Measurements from ENCODE around the gene CD302.
"Not testable (repeated sequence)": the region's sequence is repeated elsewhere in the genome, so short reads cannot be mapped to it uniquely, and the experiment has no call there.

The CD302 gene

GRCh38 chr2:159748089-159748488 is 49.9 kb downstream of the CD302 start:
- DNase-seq (ENCODE audit: low read depth), result no peak

DNA sequence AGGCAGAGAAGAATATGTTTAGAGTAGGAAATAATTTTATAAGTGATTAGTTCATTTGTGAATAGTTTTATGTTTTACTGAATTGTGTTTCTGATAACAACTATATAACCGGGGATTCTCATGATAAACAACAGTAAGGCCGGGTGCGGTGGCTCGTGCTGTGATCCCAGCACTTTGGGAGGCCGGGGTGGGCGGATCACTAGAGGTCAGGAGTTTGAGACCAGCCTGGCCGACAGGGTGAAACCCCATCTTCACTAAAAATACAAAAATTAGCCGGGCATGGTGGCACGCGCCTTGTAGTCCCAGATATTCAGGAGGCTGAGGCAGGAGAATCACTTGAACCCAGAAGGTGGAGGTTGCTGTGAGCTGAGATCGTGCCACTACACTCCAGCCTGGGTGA is 52.8 kb downstream of the CD302 start:
- not testable (repeated sequence) for DNase-seq (ENCODE audit: low read depth)

GRCh38 chr2:159744363-159744762 is 53.6 kb downstream of the CD302 start:
- DNase-seq (ENCODE audit: low read depth), result no peak

GRCh38 chr2:159742846-159743245 is 55.2 kb downstream of the CD302 start:
- no peak for DNase-seq (ENCODE audit: low read depth)

DNA sequence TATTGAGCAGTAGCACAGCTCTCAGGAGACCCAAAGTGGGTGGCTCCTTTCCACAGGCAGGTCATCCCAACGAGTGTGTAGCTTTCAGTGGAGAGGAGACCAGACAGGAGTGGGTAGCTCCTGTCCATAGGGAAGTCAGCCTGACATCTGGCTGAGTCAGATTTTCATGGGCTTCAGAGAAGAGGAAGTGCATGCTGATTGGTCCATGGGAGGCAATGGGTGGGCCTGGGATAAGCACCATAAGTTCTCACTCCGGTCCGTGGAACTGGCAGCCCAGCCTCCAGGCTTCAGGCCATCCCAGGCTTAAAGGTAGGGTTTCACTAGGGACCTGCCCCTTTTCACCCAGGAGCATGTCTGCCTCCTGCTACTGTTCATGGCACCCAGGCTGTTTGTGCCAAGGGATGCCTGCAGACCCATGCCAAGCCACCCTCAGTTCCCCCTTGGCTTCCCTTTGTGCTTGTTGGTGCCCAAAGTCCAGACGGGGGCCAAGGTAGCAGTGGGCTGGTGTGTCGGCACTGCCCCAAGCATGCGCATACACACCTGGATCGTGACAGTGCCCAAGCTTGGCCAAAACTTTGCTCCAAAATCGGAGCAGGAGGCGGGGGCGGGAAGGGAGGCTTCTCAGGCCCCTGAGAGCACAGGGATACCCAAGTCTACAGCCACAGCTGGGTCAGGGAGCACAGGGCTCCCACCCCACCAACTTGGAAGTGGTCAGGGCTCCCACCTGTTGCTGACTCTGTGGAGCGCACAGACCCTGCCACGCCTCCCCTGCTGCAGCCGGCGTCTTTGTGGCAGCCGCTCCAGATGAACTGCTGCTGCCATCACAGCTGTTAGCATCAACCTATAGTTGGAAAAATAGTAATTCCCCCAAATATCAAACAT is 59.3 kb downstream of the CD302 start:
- no peak for DNase-seq (ENCODE audit: low read depth)

- DNase-seq (ENCODE audit: low read depth), result no peak
These were observed 60.1 kb downstream of the CD302 start for GRCh38 chr2:159737917-159738296.

DNA sequence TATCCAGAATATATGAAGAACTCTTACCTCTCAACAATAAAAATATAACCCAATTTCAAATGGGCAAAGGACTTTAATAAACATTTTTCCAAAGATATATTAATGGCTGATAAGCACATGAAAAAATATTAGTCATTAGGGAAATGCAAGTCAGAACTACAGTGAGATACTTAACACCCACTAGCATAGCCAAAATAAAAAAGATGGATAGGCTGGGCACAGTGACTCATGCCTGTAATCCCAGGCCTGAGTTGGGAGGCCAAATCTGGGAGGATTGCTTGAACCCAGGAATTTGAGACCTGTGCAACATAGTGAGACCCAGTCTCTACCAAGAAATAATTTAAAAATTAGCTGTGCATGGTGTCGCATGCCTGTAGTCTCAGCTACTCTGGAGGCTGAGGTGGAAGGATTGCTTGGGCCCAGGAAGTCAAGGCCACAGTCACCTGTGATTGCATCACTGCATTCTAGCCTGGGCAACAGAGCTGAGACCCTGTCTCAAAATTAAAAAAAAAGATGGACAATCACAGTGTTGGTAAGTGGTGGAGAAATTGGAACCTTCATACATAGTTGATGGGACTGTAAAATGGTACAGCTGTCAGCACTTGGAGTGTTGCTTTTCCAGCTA is 60.6 kb downstream of the CD302 start:
- DNase-seq (ENCODE audit: low read depth), result no peak

GRCh38 chr2:159736048-159736447 is 62.0 kb downstream of the CD302 start:
- no peak for DNase-seq (ENCODE audit: low read depth)

DNA sequence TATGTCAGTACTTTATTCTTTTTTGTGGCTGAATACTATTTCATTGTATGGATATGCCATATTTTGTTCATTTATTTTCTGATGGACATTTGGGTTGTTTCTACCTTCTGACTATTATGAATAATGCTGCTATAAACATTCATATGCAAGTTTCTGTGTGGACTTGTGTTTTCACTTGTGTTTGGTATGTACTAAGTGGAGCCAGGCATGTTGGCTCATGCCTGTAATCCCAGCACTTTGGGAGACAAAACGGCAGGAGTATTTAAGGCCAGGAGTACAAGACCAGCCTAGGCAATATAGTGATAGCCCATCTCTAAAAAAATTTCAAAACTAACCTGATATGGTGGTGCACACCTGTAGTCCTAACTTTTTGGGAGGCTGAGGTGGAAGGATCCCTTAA is 62.4 kb downstream of the CD302 start:
- DNase-seq (ENCODE audit: low read depth), result no peak

- DNase-seq (ENCODE audit: low read depth), result no peak
These were observed 69.4 kb downstream of the CD302 start for GRCh38 chr2:159728629-159729028.

DNA sequence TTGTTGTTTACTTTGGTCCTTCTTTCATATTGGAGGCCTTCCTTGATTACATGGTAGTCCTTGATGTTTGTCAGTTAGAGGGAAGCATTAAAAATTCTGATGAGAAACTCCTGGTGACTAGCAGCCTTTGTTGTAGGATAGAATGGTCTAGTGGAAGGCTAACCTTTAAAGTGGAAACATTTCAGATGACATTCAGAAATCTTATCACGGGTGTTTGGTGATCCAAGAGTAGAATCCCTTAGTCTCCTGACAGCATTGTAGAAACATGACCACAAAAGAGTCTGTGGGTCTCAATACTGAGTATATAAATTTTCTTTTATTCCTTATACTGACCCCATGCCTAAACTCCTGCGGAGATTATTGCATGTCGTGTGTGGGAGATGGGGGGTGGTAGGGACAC is 72.3 kb downstream of the CD302 start:
- no peak for DNase-seq (ENCODE audit: low read depth)

DNA sequence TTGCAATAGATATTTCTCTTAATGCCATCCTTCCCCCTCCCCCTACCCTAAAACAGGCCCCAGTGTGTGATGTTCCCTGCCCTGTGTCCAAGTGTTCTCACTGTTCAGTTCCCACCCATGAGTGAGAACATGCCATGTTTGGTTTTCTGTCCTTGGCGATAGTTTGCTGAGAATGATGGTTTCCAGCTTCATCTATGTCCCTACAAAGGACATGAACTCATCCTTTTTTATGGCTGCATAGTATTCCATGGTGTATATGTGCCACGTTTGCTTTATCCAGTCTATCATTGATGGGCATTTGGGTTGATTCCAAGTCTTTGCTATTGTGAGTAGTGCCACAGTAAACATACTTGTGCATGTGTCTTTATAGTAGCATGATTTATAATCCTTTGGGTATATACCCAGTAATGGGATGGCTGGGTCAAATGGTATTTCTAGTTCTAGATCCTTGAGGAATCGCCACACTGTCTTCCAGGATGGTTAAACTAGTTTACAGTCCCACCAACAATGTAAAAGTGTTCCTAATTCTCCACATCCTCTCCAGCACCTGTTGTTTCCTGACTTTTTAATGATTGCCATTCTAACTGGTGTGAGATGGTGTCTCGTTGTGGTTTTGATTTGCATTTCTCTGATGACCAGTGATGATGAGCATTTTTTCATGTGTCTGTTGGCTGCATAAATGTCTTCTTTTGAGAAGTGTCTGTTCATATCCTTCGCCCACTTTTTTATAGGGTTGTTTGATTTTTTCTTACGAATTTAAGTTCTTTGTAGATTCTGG is 73.0 kb downstream of the CD302 start:
- not testable (repeated sequence) for DNase-seq (ENCODE audit: low read depth)

GRCh38 chr2:159722580-159722979 is 75.4 kb downstream of the CD302 start:
- DNase-seq (ENCODE audit: low read depth), result no peak

DNA sequence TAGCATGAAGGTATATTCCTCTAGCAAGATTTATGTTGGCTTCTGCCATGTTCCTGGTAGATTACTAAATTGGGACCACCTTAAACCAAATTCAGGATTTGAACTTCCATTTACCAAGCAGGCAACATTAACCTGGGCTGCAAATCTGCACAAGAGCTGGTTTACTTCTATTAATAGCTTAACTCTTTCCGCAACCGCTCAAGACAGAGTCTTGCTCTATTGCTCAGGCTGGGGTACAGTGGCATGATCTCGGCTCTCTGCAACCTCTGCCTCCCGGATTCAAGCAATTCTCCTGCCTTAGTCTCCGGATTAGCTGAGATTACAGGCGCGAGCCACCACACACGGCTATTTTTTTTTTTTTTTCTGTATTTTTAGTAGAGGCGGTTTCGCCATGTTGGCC is 77.3 kb downstream of the CD302 start:
- no peak for DNase-seq (ENCODE audit: low read depth)

Measured in stimulated activated CD8-positive, alpha-beta memory T cell treated with anti-CD3 and anti-CD28 coated beads, Interleukin-15, amount 100 ng/mL, for 1 hour (primary cell).